ENCODE results near the gene SP110.
"Not testable (repeated sequence)": the region's sequence is repeated elsewhere in the genome, so short reads cannot be mapped to it uniquely, and the experiment has no call there.

SP110 gene

DNA sequence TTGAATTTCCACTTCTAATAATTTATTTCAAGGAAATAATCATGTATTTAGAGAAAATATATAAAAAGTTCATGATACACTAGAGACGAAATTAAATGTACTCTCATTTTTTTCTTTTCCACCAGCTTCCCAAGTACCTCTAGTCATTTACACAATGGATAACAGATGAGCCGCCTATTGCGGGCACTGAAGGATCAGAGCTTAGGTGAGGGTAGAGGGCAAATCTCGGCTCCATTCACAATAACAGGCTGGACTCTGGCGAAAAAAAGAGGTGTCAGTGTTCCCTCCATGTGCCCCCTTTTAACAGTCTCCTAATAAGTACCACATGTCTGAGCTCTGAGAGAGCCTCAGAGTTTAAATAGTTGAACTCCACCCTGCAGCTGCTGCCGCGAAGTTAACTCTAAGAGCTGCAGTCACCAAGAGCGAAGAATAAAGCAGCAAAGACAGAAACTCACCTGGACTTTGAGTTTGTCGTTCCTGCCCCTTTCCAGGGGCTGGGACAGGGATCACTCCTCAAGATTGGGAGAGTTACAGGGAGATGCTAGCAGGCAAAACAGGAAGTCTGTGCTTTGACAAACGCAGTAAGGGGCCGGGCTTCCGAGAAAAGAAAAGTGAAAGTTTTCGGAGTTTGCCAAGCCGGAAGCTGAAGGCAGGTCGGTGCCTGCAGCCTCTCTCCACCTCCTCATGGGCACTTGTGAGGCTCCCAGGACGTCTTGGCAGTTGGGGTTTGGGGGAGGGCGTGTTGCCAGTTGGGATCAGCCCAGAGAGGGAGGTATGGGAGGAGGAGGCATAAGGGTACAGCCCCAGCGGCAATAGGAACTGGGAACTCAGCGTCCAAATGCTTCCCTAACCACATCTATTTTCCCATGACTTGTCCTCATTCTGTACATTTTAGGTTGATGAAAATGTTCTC, at the start of gene SP110:
Gene SP110, minus strand, starts transcription at position 566 of the 913 bp plus-strand sequence. CDS start 3,057 bp downstream, outside the sequence.
- peak; percentile 59 to 67 for DNase-seq (ENCODE audit: low read depth in 2 of 2)

DNA sequence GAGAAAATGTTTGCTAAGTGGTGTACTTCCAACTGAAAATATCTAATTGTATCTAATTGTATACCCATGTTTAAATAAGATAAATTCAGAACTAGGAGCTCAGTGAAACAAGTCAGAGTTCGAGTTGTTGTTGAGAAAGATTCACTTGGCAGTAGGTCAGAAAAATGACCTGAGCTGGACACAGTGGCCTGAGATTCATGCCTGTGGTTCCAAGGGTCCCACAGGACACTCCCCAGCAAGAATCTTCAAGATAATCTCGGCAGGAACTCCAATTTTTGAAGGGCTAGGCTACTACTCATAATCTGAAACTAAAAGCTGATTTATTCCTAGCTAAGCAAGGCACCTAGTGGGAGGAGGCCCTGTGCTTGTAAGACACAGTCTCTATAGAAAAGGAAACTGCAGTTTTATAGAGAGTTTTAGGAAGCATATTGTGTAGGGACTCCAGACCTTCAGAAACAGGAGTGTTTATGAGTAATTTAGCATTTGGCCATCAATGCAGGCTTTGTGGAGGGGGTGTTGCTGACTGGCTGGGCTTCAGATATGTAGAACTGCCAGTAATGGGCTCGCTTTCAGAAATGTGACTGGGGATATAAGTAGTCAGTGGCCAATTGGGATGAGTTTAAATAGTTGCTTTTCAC, 48.9 kb upstream of the SP110 start:
- no peak for DNase-seq (ENCODE audit: low read depth in 2 of 2)

DNA sequence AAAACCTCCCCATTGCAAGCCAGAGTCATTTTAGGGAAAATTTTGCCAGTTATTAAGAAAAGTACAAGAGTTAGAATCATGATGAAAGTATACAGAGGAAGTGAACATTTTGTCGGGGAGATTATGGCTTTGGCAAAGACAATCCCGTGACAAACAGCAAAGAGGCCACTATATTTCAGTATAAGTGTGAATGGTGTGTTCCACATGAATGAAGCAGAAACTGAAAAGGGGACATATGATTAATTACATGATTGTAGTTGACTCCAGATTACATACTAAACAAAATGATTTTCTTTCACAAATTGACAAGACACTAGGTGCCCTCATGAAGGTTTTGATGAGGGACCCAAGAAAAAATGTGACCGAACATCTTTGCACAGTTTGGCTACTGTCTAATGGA, 47.8 kb upstream of the SP110 start:
- DNase-seq (ENCODE audit: low read depth in 2 of 2), result no peak

DNA sequence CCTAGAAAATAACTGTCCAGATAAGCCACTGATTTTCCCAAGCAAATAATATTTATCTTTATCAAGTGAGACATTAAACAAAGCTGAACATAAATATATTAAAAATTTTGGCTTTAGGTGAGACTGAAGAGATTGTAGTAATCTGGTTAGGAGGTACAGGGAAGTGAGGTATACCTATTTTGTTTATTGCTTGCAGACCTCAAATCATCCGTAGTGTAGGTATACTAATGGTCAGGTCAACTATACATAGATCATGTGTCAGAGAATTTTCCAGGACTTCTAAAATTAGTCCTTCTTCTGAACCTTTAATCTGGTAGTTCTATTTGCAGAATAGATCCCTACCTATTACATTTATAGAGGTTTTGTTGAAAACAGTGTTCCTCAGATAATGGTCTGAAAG, 47.3 kb upstream of the SP110 start:
- DNase-seq (ENCODE audit: low read depth in 2 of 2), result no peak

DNA sequence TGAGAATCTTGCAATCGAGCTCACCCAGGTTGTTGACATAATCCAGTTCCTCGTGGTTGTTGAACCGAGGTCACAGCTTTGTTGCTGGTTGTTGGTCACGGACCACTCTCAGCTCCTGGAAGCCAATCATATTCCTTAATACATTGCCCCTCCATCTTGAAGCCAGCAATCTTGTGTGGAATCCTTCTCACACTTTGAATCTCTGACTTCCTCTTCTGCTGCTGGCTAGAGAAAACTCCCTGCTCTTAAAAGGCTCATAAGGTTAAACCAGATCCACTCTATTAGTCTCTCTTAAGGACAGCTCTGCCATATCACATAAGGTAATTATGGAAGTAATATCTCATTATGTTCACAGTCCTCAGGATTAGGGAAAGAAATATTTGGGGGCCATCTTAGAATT, 46.9 kb upstream of the SP110 start:
- DNase-seq (ENCODE audit: low read depth in 2 of 2), result no peak

DNA sequence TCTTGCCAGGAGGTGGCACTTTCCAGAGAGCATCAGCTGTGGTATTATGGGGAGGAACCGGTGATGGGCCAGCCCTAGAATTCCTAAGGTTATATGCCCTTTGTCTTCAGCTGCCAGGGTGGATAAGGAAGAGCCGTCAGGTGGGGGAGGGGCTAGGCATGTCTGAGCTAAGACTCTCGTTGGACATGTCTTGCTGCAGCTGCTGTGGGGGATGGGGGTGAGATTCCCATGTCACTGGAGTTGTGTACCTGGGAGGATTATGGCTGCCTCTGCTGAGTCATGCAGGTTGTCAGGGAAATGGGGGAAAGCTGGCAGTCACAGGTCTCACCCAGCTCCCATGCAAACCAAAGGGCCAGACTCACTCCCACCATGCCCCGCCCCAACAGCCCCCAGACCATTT, 45.2 kb upstream of the SP110 start:
- not testable (repeated sequence) for DNase-seq (ENCODE audit: low read depth in 2 of 2)

DNA sequence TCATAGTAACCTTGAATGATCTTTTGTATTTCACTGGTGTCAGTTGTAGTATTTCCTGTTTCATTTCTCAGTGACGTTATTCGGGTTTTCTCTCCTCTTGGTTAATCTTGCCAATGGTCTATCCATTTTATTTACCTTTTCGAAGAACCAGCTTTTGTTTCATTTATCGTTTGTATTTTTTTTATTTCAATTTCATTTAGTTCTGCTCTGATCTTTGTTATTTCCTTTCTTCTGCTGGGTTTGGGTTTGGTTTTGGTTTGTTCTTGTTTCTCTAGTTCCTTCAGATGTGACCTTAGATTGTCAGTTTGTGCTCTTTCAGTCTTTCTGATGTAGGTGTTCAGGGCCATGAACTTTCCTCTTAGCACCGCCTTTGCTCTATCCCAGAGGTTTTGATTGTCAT, 42.5 kb upstream of the SP110 start:
- no peak for DNase-seq (ENCODE audit: low read depth in 2 of 2)

DNA sequence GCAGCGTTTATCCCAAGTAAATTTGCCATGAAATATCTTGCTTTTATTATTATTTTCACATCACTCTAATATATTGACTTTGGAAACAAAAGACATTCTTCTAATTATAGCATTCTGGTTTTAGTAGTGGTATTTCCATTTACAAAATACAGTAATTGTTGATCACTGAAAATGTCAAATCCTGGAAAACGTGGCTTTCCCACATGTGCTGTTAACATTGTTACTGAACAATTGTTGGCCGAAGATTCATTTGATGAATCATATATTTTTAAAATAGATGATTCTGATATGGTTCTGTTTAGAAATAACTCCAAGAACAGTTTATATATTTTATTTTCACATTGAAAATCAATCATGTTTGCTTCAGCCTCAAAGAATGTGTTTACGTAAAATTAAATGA, 38.7 kb upstream of the SP110 start:
- no peak for DNase-seq (ENCODE audit: low read depth in 2 of 2)

DNA sequence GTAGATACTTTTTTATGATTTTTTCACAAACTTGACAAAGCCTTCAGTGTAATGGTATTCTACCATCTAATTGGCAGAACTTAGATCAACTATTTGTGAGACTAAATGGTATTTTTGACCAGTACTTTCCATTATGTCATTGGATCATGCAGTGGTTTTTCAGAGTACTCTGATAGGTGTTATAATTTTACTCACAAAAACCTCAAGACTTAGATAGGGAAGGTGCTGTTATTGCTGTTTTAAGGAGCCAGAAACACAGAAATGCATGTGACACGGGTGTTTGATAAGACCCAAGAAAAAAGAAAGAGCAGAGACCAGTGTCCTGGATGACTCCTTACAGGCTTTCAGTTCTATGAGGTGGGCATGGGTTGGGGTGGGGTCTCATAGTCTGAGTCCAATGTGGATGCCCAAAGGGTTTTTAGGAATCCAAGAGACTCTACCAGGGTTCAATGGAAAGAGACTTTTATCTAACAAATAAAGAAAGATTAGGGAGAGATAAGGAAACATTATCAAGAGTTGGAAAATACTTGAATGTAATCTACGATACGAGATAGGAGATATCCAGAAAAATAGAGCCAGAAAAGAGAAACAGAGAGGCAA, 37.0 kb upstream of the SP110 start:
- no peak for DNase-seq (ENCODE audit: low read depth in 2 of 2)

DNA sequence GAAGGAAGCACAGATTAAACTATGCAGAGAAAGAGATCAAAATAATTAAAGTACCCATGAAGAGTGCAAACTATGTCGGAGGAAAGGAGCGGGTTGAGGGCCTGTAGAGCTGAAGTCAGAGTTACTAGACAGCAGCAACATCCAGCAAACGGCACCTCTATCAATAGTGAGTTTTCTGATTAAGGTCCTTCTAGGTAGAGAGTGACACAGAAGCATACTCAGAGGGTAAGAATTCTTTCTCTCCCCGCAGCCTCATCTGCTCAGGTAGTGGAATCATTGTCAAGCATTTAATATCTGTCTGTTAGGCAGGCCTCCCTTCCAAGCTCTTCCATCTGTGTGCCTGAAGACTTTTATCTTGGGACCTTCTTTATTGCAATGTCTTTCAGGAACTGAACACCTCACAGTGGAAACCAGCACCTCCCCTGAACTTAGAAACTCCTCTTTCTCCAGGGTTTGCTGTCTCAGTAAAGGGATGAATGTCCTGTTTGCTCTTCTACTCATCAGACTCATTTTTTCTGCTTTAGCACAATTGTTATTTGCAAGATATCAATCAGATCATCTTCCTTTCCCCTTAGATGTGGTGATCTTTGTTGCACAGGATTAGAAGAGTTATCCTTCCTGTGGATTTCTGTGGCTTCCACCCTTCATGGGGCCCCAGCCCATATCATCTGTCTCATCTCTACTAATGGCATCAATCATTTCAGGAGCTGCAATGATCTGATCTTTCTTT, 34.5 kb upstream of the SP110 start:
- peak in 1 of 2 donors; percentile 30 for DNase-seq (ENCODE audit: low read depth in 2 of 2)

DNA sequence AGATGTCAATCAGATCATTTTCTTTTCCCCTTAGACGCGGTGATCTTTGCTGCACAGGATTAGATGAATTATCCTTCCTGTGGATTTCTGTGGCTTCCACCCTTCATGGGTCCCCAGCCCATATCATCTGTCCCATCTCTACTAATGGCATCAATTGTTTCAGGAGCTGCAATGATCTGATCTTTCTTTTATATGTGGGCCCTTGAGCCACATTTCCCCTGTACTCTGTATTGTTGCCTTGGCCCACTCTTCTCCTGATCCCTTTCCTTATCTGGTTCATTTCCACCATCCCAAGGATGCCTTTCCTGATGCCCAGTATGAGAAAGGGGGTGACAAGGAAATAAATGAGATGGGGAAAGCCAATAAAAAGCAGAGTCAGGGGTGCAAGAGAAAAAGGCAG, 30.4 kb upstream of the SP110 start:
- DNase-seq (ENCODE audit: low read depth in 2 of 2), result no peak

DNA sequence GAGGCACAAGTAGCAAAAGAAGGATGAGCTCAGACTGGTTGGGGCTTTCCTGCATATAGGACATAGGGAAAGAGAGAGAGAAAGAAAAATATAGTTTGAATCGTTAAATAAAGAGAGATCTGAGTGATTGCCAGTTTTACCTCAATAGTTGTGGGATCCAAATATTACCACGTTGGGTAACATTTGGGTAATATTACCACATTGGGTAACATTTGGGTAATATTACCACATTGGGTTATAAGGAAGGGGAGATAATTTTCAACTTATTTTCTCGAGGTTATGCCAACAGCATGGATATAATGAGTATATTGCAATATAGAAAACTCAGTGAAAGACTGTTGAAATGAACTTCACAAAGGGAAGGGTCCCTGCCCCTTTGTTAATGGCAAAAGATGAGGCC, 26.4 kb upstream of the SP110 start:
- no peak for DNase-seq (ENCODE audit: low read depth in 2 of 2)

DNA sequence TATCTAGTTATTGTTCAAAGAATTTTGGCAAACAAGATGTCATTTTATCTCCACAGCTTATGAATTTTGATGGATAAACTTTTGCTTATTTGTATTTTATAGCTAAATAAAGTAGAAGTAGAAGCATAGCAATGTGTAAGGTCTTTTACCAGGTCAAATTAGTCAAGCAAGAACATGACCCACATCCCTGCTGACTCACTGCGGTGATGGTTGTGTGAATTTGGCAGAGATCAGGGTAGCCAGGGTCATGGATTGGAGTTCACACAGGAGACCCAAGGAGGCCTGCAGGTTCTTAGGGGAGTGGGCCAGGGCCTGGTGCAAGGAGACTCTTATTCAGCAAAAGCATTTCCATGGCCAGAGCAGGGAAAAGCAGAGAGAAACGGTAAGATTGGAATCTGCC, 24.4 kb upstream of the SP110 start:
- DNase-seq (ENCODE audit: low read depth in 2 of 2), result no peak

DNA sequence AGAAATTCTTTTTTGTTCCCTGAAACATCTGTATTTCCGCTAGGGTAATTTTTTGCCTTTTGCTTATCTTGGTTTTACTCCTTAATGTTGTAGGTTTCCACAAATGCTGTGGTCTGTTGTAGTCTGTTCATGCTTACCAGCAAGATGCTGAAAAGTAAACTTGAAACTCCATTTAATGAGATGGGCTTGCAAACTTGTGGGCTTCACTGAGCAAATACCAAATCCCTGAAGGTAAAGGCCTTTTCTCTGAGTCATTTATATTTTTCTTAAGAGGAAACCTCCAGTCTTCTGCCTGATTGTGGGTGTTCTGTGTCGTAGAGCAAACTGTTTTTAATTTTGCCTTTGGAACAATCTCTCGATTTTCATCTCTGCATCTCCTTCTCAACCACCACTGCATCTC, 15.1 kb upstream of the SP110 start:
- DNase-seq (ENCODE audit: low read depth in 2 of 2), result no peak

DNA sequence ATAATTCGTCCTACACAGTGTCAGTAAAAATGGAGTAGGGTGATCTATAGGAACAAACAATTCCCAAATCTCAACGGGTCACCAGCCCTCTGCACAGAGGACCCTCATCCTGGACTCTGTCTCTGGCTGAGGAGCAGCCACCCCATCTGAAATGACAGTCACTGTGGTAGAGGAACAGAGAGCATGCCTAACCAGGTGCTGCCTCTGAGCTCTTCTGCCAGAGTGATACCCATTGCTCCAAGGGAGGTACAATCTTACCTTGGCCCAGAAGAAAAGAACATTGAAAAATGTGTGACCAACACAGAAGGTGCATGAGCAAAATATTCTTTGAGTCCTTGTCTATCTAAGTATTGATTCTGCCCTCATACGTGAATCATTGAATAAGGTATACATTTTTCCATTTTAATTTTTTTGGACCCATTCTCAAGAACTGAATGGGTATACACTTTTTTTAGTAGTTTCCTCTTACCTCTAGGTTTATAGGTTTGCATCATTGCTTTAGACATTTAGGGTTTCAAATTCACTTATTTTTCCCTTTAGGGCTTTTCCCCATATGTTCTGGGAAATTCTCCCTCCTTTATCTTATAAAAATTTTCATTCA, 14.4 kb upstream of the SP110 start:
- no peak for DNase-seq (ENCODE audit: low read depth in 2 of 2)

DNA sequence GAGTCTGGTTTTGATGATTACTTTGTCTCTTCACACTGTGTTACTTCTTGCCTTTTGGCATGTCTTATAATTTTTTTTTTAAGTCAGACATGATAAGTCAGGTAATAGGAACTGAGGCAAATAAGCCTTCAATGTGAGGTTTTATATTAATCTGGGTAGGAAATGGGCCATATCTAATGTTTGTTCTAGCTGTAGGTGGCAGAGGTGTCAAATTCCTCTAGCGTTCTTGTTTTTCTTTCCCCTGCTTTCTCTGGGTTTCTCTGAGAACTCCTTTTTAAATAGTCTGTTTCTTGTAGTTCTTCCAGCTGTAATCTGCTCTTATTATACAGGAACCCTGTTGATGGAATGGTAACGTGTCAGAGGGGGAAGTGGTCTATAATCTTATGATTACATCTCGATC, 11.5 kb upstream of the SP110 start:
- DNase-seq (ENCODE audit: low read depth in 2 of 2), result no peak

DNA sequence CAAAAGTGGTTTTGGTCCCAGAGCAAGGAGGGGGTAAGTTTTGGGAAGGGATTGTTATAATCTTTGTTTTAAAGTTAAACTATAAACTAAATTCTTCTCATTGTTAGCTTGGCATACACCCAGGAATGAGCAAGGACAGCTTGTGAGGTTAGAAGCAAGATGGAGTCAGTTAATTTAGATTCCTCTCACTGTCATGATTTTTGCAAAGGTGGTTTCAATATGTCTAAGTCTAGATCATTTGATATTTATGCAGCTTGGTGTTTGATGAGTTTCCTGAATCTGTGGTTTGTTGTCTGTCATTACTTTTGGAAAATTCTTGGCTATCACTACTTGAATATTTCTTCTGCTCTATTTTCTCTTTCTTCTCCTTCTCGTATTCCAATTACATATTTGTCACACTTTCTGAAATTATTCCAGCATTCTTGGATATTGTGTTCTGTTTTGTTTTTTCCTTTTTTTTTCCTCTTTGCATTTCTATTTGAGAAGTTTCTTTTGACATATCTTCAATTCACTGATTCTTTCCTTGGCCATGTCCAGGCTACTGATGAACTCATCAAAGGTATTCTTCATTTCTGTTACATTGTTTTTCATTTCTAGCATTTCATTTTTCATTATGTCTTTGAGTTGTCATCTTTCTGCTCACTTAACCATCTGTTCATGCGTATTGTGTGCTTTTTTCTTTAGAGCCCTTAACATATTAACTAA, 10.9 kb upstream of the SP110 start:
- no peak for DNase-seq (ENCODE audit: low read depth in 2 of 2)

DNA sequence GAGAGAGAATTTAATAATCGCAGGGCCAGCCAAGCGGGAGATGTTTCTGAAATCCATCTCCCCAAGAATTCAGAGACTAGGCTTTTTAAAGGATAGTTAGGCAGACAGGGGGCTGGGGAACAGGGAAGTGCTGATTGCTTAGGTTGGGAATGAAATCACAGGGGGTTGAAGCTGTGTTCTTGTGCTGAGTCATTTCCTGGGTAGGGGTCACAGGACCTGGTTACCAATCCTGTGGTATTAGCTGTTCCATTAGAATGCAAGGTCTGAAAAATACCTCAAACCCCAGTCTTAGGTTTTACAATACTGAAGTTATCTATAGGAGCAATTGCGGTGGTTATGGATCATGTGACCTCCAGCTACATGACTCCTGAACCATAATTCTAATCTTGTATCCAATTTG, 10.3 kb upstream of the SP110 start:
- no peak for DNase-seq (ENCODE audit: low read depth in 2 of 2)

DNA sequence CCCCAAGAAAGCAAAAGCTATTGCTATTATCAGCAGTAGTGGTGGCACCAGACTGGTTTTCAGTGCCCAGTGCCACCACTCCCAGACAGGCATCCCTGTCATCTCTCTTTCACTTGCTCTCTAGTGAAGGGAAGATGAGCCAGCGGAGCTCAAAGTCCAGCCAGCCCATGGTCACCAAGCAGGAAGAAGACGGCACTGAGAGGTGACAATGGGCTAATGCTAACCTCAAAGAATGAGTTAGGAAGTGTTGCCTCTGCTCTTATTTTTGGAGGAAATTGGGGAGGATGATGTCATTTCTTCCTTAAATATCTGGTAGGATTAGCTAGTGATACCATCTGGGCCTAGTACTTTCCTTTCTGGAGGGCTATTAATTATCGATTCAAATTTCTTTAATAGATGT, 7.4 kb upstream of the SP110 start:
- DNase-seq (ENCODE audit: low read depth in 2 of 2), result no peak

DNA sequence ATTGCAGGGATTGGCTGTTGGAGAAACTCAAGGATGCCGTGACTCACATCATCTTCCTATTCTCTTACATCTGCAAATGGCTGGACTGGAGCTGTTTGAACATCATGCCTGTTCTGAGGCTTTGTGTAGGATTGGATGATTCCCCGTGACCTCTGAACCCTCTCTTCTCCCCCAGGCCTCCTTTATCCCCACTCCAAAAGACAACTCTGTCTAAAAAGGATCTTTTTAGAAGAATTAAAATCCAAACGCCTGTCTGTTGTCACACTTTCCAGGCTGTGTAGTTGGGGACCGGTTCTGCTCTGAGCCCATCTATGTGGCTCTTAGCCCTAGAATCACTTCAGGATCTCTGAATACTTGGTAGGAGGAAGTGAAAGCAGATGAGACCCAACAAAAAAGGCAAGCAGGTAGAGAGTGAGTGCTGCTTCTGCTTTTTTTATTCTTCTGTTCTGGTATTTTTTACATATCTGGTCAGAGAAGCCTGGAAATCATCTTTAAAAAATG, 6.3 kb upstream of the SP110 start:
- no peak for DNase-seq (ENCODE audit: low read depth in 2 of 2)

DNA sequence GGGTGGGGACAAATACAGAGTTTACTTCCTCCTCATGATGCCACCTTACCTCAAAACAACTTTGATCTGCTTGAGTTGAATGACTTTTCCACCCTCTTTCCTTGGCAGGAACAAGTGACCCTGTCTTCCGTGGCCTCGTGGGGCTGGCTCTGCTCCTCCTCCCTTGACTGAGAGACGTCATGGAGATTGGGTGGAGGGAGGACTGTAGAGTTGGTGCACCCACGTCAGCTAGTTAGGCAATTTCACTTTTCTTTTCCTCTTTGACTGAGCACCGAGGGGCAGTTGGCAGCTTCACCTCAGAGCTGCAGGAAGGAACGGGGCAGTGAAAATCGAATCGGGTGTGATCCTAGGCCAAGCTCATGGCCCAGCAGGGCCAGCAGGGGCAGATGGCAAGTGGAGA, 5.7 kb upstream of the SP110 start, which contains the start of gene SP140:
Gene SP140, plus strand, starts transcription at position 251 of the 400 bp plus-strand sequence. Its CDS starts 109 bp downstream, at position 360.
- DNase-seq (ENCODE audit: low read depth in 2 of 2), result peak; percentile 67 to 78
